Loucy (cell line): ENCODE measurements around the gene USP8.

Experiments used
- EZH2phosphoT487 ChIP-seq: fragments of 200-600 bp; IDR thresholded peaks from 2 replicates; pipeline ENCODE4 v1.6.1; 2018; ENCODE audit warnings: antibody characterized with exemption, mild to moderate bottlenecking, moderate library complexity, borderline replicate concordance
- TF ChIP-seq, protein P1 (sequence below): fragments of 200-600 bp; sonication (generic); conservative IDR thresholded peaks from 2 replicates; pipeline ENCODE4 v1.5.1; 2014; ENCODE audit warnings: mild to moderate bottlenecking, antibody characterized with exemption, low read length

DNA sequence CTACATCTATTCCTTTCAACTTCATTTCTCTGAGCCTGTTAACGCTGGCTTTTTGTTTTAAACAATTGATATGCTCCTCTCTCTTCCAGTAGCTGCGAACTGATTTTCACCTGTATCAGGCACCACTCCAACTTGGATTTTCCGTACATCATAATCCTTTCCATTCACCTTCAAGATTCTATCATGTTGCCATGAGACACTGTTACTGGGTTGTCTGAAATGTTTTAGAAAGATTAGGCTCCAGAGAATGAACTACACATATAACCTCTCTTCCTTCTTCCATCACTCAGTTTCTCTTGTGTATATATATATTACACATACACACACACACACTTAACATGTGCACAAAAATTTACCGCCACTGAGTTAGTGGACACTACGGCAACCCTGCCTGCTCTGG is 122.4 kb downstream of the USP8 start, which contains the start of gene USP50:
- TF ChIP-seq, protein P1, sequence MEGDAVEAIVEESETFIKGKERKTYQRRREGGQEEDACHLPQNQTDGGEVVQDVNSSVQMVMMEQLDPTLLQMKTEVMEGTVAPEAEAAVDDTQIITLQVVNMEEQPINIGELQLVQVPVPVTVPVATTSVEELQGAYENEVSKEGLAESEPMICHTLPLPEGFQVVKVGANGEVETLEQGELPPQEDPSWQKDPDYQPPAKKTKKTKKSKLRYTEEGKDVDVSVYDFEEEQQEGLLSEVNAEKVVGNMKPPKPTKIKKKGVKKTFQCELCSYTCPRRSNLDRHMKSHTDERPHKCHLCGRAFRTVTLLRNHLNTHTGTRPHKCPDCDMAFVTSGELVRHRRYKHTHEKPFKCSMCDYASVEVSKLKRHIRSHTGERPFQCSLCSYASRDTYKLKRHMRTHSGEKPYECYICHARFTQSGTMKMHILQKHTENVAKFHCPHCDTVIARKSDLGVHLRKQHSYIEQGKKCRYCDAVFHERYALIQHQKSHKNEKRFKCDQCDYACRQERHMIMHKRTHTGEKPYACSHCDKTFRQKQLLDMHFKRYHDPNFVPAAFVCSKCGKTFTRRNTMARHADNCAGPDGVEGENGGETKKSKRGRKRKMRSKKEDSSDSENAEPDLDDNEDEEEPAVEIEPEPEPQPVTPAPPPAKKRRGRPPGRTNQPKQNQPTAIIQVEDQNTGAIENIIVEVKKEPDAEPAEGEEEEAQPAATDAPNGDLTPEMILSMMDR, result no peak
- no peak for TF ChIP-seq EZH2phosphoT487
